Body of pancreas (tissue), 4 donors: ENCODE data around the gene DTNB.

Experiments
- CTCF ChIP-seq, 7 experiments: fragments of 450-650 bp in 4 of 7; fragments of 200-600 bp in 3 of 7; sonication (generic) in 3 of 7; IDR thresholded peaks; one replicate each; pipeline ENCODE4 v1.5.1; 2016 to 2019; ENCODE audit warnings: antibody characterized with exemption in 7 of 7
- POLR2A ChIP-seq, 3 donors: fragments of 450-650 bp; IDR thresholded peaks; one replicate each; pipeline ENCODE4 v1.6.1; 2016; ENCODE audit warnings: antibody characterized with exemption in 3 of 3, mild to moderate bottlenecking in 2 of 3

DNA sequence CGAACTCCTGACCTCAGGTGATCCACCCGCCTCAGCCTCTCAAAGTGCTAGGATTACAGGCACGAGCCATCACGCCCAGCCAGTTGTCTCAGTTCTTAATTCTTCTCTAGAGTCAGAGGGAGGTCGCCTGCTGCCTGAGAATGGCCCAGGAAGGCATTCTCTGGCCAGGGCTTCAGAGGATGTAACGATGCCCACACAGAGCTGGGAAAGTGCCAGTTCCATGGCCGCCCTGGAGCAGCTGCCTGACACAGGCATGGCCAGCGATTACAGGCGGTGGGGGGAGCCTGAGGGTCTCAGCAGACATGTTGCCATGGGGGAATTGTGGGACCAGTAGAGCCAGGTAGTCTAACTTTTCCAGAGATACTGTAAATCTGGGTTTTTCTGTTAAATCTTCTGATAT, 306.1 kb downstream of the DTNB start:
- no peak for TF ChIP-seq POLR2A (IDR thresholded peaks at IDR 0.05)
- no peak for TF ChIP-seq CTCF (IDR thresholded peaks at IDR 0.05)
